RWPE2 (cell line): ENCODE measurements around the gene SUSD5.

Source experiments
- ATAC-seq: fragments of 200-7000 bp; cut with Tn5 transposase; 3 replicates; pipeline ENCODE4 v1.9.1; 2021; ENCODE audit warnings: low read depth
- DNase-seq: peaks from one replicate; pipeline ENCODE4 v3.0.0-alpha.2; 2020; ENCODE audit warnings: low spot score
- H3K27ac ChIP-seq: fragments of 450-650 bp; 2 replicates; pipeline ENCODE4 v1.5.1; 2017; ENCODE audit warnings: mild to moderate bottlenecking; ENCODE audit not compliant: poor library complexity, severe bottlenecking
- H3K27me3 ChIP-seq: fragments of 250-450 bp; sonication (Bioruptor Pico); 2 replicates; pipeline ENCODE4 v1.5.1; 2021; ENCODE audit warnings: mild to moderate bottlenecking, moderate library complexity; ENCODE audit not compliant: insufficient read depth, poor library complexity, severe bottlenecking
- H3K36me3 ChIP-seq: fragments of 250-450 bp; sonication (Bioruptor Pico); 2 replicates; pipeline ENCODE4 v1.5.1; 2020; ENCODE audit warnings: low read depth, mild to moderate bottlenecking, moderate library complexity
- H3K4me1 ChIP-seq: fragments of 250-450 bp; sonication (Bioruptor Pico); 2 replicates; pipeline ENCODE4 v1.5.1; 2021; ENCODE audit warnings: mild to moderate bottlenecking, moderate library complexity; ENCODE audit not compliant: insufficient read depth, poor library complexity, severe bottlenecking
- H3K4me3 ChIP-seq: fragments of 250-450 bp; sonication (Bioruptor Pico); 2 replicates; pipeline ENCODE4 v1.5.1; 2021; ENCODE audit warnings: mild to moderate bottlenecking, moderate library complexity; ENCODE audit not compliant: severe bottlenecking
- H3K9me3 ChIP-seq: fragments of 250-450 bp; sonication (Bioruptor Pico); 2 replicates; pipeline ENCODE4 v1.5.1; 2021; ENCODE audit warnings: mild to moderate bottlenecking, moderate library complexity; ENCODE audit not compliant: severe bottlenecking
- CTCF ChIP-seq: fragments of 450-650 bp; IDR thresholded peaks from one replicate; pipeline ENCODE4 v1.5.1; 2017; ENCODE audit warnings: mild to moderate bottlenecking, moderate library complexity; ENCODE audit not compliant: poor library complexity, severe bottlenecking

Gene SUSD5

GRCh38 chr3:33231756-33232465 lies 13.3 kb upstream of the SUSD5 start:
- Histone ChIP-seq H3K36me3 (no peaks in the 10 kb centered on the region), H3K4me3 (no peak overlapping the region), H3K27ac (no peak overlapping the region), H3K9me3 (no peaks in the 10 kb centered on the region), H3K27me3 (no peaks in the 10 kb centered on the region), H3K4me1 (no peaks in the 10 kb centered on the region)
- ATAC-seq = no peak
- DNase-seq = no peak
- no peak for TF ChIP-seq CTCF

GRCh38 chr3:33229947-33230346 lies 11.3 kb upstream of the SUSD5 start:
- ATAC-seq (no peak), DNase-seq (no peak)
- no peak overlapping the region for H3K4me3 ChIP-seq
- no peaks in the 10 kb centered on the region for H3K4me1 ChIP-seq
- no peaks in the 10 kb centered on the region for H3K9me3 ChIP-seq
- no peak overlapping the region for H3K27ac ChIP-seq
- H3K36me3 ChIP-seq = no peaks in the 10 kb centered on the region
- no peak for TF ChIP-seq CTCF
- no peaks in the 10 kb centered on the region for H3K27me3 ChIP-seq

GRCh38 chr3:33229066-33229465 lies 10.5 kb upstream of the SUSD5 start:
- DNase-seq = no peak

GRCh38 chr3:33221241-33221640 lies 2.6 kb upstream of the SUSD5 start:
- H3K27me3 ChIP-seq = peaks cover 21% of the 10 kb centered on the region

More at GRCh38 chr3:33229066-33229465, 10.5 kb upstream of the SUSD5 start:
- H3K36me3 ChIP-seq = no peaks in the 10 kb centered on the region
- no peaks in the 10 kb centered on the region for H3K9me3 ChIP-seq
- ATAC-seq = no peak
- no peaks in the 10 kb centered on the region for H3K4me1 ChIP-seq
- no peak overlapping the region for H3K4me3 ChIP-seq
- H3K27me3 ChIP-seq = no peaks in the 10 kb centered on the region
- H3K27ac ChIP-seq = no peak overlapping the region
- TF ChIP-seq CTCF = no peak

More at GRCh38 chr3:33221241-33221640, 2.6 kb upstream of the SUSD5 start:
- Histone ChIP-seq H3K27ac (no peak overlapping the region), H3K36me3 (no peaks in the 10 kb centered on the region), H3K9me3 (no peaks in the 10 kb centered on the region), H3K4me3 (no peak overlapping the region), H3K4me1 (no peaks in the 10 kb centered on the region)
- DNase-seq = no peak
- TF ChIP-seq CTCF = no peak
- ATAC-seq = no peak
